Measurements from ENCODE around the gene TEX38.

DNA sequence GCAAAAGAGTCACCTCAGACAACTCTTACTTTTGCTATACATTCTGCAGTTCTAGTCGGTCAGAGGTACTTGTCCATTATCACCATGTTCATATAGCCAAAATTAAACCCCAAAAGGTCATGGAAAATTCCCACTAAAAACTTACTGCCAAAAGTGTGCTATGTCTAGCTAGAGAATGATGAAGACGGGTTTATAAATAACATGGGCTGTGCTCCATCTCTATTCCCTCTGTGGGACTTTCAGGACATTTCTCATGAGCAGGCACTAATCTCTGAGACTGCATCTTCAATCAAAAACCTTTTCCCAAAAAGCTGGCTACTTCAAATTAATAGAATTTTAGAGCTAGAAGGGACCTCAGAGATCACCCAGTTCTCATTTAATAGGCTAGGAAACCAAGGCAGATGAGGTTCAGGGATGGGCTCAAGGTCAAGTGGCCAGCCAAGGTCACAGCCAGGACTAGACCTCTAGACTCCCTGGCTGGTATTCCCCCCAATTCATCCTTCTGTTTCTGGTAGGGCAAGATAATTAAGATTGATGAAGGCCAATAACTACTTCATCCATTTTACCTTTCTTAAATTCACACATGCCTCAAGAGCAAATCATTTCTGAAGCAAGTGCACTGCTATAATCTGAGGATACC is 34.1 kb upstream of the TEX38 start:
- TF ChIP-seq, protein P1, sequence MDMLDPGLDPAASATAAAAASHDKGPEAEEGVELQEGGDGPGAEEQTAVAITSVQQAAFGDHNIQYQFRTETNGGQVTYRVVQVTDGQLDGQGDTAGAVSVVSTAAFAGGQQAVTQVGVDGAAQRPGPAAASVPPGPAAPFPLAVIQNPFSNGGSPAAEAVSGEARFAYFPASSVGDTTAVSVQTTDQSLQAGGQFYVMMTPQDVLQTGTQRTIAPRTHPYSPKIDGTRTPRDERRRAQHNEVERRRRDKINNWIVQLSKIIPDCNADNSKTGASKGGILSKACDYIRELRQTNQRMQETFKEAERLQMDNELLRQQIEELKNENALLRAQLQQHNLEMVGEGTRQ (CRISPR knock-in tag; IDR thresholded peaks at IDR 0.05) = no peak
- TF ChIP-seq RELA (CRISPR knock-in tag; IDR thresholded peaks at IDR 0.05; ENCODE audit: borderline replicate concordance) (no peak), ZNF423 (CRISPR knock-in tag; IDR thresholded peaks at IDR 0.05) (no peak), JUN (CRISPR knock-in tag; IDR thresholded peaks at IDR 0.05) (no peak), CREM (CRISPR knock-in tag; IDR thresholded peaks at IDR 0.05) (no peak), SP1 (CRISPR knock-in tag; conservative IDR thresholded peaks at IDR 0.05) (no peak), CREB1 (CRISPR knock-in tag; IDR thresholded peaks at IDR 0.05) (no peak)
- TF ChIP-seq, protein P2, sequence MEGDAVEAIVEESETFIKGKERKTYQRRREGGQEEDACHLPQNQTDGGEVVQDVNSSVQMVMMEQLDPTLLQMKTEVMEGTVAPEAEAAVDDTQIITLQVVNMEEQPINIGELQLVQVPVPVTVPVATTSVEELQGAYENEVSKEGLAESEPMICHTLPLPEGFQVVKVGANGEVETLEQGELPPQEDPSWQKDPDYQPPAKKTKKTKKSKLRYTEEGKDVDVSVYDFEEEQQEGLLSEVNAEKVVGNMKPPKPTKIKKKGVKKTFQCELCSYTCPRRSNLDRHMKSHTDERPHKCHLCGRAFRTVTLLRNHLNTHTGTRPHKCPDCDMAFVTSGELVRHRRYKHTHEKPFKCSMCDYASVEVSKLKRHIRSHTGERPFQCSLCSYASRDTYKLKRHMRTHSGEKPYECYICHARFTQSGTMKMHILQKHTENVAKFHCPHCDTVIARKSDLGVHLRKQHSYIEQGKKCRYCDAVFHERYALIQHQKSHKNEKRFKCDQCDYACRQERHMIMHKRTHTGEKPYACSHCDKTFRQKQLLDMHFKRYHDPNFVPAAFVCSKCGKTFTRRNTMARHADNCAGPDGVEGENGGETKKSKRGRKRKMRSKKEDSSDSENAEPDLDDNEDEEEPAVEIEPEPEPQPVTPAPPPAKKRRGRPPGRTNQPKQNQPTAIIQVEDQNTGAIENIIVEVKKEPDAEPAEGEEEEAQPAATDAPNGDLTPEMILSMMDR (IDR thresholded peaks at IDR 0.05) = no peak
- TF ChIP-seq, protein P3, sequence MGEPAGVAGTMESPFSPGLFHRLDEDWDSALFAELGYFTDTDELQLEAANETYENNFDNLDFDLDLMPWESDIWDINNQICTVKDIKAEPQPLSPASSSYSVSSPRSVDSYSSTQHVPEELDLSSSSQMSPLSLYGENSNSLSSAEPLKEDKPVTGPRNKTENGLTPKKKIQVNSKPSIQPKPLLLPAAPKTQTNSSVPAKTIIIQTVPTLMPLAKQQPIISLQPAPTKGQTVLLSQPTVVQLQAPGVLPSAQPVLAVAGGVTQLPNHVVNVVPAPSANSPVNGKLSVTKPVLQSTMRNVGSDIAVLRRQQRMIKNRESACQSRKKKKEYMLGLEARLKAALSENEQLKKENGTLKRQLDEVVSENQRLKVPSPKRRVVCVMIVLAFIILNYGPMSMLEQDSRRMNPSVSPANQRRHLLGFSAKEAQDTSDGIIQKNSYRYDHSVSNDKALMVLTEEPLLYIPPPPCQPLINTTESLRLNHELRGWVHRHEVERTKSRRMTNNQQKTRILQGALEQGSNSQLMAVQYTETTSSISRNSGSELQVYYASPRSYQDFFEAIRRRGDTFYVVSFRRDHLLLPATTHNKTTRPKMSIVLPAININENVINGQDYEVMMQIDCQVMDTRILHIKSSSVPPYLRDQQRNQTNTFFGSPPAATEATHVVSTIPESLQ (CRISPR knock-in tag; IDR thresholded peaks at IDR 0.05) = no peak
- TF ChIP-seq, protein P4, sequence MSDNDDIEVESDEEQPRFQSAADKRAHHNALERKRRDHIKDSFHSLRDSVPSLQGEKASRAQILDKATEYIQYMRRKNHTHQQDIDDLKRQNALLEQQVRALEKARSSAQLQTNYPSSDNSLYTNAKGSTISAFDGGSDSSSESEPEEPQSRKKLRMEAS (CRISPR knock-in tag; IDR thresholded peaks at IDR 0.05) = no peak

Data from WTC11 (cell line).